ENCODE measurements around the gene KRTAP2-2. TPM values are rescaled to one million over a fixed set of nuclear protein-coding genes. Genes with fewer than 3 reads are reported as not detected.
A peak's percentile ranks its signal among the peaks of the same experiment; 100 is the strongest.

KRTAP2-2 gene
- total RNA-seq, 2 donors from 2014 or later: not detected

DNA sequence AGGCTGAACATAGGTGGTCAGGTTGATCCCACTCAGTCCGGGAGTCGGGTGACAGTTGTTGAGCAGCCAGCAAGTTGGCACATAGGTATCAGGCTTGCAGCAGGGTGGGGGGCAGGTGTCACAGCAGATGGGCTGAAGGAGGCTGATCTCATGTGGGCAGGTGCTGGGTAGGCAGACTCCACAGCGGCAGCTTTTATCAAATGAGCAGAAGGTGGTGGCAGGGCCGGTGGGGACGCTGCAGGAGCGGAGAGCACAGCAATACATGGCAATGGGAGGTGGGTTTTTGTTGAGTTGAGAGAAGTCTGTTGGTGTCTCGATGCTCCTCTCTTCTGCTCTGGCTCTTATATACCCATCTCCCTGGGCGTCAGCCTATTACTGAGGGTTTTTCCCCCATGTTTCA, 46.2 kb downstream of the KRTAP2-2 start, which contains the start of gene KRTAP3-1:
Gene KRTAP3-1, minus strand, starts transcription at position 318 of the 400 bp plus-strand sequence. Its CDS starts 54 bp downstream, at position 264.
- DNase-seq (no peak), ATAC-seq (no peak)
- Mint-ChIP-seq H3K27me3 (peaks cover 16% of the 10 kb centered on the region), H3K4me3 (no peak within 1 kb of the TSS), H3K27ac (peak within 1 kb of the TSS; percentile 61), H3K36me3 (ENCODE audit: low read depth) (no peaks in the 10 kb centered on the region), H3K4me1 (no peaks in the 10 kb centered on the region)
- no peaks in the 10 kb centered on the region for H3K9me3 ChIP-seq (ENCODE audit: control insufficient read depth, low read length, poor library complexity, severe bottlenecking)

Other genes starting within 250 kb of the KRTAP2-2 start
- gene KRT10, start 232.6 kb downstream of the KRTAP2-2 start, total RNA-seq: 10 to 100 TPM; 25.2 to 28.3 TPM
- gene KRT12, start 188.0 kb downstream of the KRTAP2-2 start, total RNA-seq: not detected
- not detected for gene KRT20, start 170.0 kb downstream of the KRTAP2-2 start, total RNA-seq
- not detected for gene KRT23, start 117.6 kb downstream of the KRTAP2-2 start, total RNA-seq
- not detected for gene KRT39, start 88.3 kb downstream of the KRTAP2-2 start, total RNA-seq
- gene KRT40, start 70.9 kb downstream of the KRTAP2-2 start, total RNA-seq: not detected
- not detected for gene KRTAP3-3, start 61.1 kb downstream of the KRTAP2-2 start, total RNA-seq
- gene KRTAP3-2, start 55.3 kb downstream of the KRTAP2-2 start, total RNA-seq: not detected
- not detected for gene KRTAP3-1, start 46.1 kb downstream of the KRTAP2-2 start, total RNA-seq
- not detected for gene KRTAP1-5, start 28.0 kb downstream of the KRTAP2-2 start, total RNA-seq
- not detected for gene KRTAP1-4, start 25.0 kb downstream of the KRTAP2-2 start, total RNA-seq
- gene KRTAP1-3, start 20.4 kb downstream of the KRTAP2-2 start, total RNA-seq: not detected
- gene KRTAP1-1, start 13.8 kb downstream of the KRTAP2-2 start, total RNA-seq: not detected
- gene KRTAP2-1, start 7.9 kb downstream of the KRTAP2-2 start, total RNA-seq: not detected
- not detected for gene KRTAP2-3, start 4.9 kb upstream of the KRTAP2-2 start, total RNA-seq
- gene KRTAP2-4, start 10.6 kb upstream of the KRTAP2-2 start, total RNA-seq: not detected
- gene KRTAP4-7, start 28.9 kb upstream of the KRTAP2-2 start, total RNA-seq: not detected
- gene KRTAP4-8, start 42.9 kb upstream of the KRTAP2-2 start, total RNA-seq: not detected
- gene KRTAP4-16, start 47.0 kb upstream of the KRTAP2-2 start, total RNA-seq: not detected
- gene KRTAP4-9, start 50.2 kb upstream of the KRTAP2-2 start, total RNA-seq: not detected
- not detected for gene KRTAP4-11, start 63.1 kb upstream of the KRTAP2-2 start, total RNA-seq
- gene KRTAP4-12, start 69.0 kb upstream of the KRTAP2-2 start, total RNA-seq: not detected
- gene KRTAP4-6, start 85.3 kb upstream of the KRTAP2-2 start, total RNA-seq: not detected
- gene KRTAP4-5, start 94.6 kb upstream of the KRTAP2-2 start, total RNA-seq: not detected
- not detected for gene KRTAP4-4, start 105.5 kb upstream of the KRTAP2-2 start, total RNA-seq
- not detected for gene KRTAP4-3, start 113.0 kb upstream of the KRTAP2-2 start, total RNA-seq
- gene KRTAP4-2, start 123.0 kb upstream of the KRTAP2-2 start, total RNA-seq: not detected
- not detected for gene KRTAP4-1, start 129.7 kb upstream of the KRTAP2-2 start, total RNA-seq
- not detected for gene KRTAP9-1, start 134.7 kb upstream of the KRTAP2-2 start, total RNA-seq
- not detected for gene KRTAP9-2, start 171.4 kb upstream of the KRTAP2-2 start, total RNA-seq
- not detected for gene KRTAP9-3, start 177.2 kb upstream of the KRTAP2-2 start, total RNA-seq
- not detected for gene KRTAP9-8, start 182.8 kb upstream of the KRTAP2-2 start, total RNA-seq
- gene KRTAP9-4, start 194.5 kb upstream of the KRTAP2-2 start, total RNA-seq: not detected
- gene KRTAP9-9, start 200.2 kb upstream of the KRTAP2-2 start, total RNA-seq: not detected
- gene KRTAP9-6, start 210.1 kb upstream of the KRTAP2-2 start, total RNA-seq: not detected
- gene KRTAP9-7, start 220.5 kb upstream of the KRTAP2-2 start, total RNA-seq: not detected
- not detected for gene KRTAP29-1, start 247.6 kb upstream of the KRTAP2-2 start, total RNA-seq